Peyer's patch (tissue), 4 donors: Measurements from ENCODE around the gene LHFPL2. TPM values are rescaled to one million over a fixed set of nuclear protein-coding genes. Genes with fewer than 3 reads are reported as not detected.

Source experiments
- DNase-seq, 3 donors: peaks; one replicate each; pipeline ENCODE4 v3.0.0-alpha.2; 2017 to 2019
- H3K27ac ChIP-seq, 4 donors: fragments of 200-600 bp; sonication (generic); one replicate each; pipeline ENCODE4 v1.5.1; 2016 to 2019
- H3K27me3 ChIP-seq, 2 donors: fragments of 200-600 bp; sonication (generic); one replicate each; pipeline ENCODE4 v1.5.1; 2019
- H3K36me3 ChIP-seq, 3 donors: fragments of 200-600 bp; sonication (generic); one replicate each; pipeline ENCODE4 v1.5.1; 2016 to 2019
- H3K4me1 ChIP-seq, 4 donors: fragments of 200-600 bp; sonication (generic); one replicate each; pipeline ENCODE4 v1.5.1; 2016 to 2019
- H3K4me3 ChIP-seq, 4 donors: fragments of 200-600 bp; sonication (generic); 1 replicate in 3 of 4; 2 replicates in 1 of 4; pipeline ENCODE4 v1.5.1; 2016 to 2019; ENCODE audit warnings: mild to moderate bottlenecking in 1 of 4
- H3K9me3 ChIP-seq, 4 donors: fragments of 200-600 bp; sonication (generic); one replicate each; pipeline ENCODE4 v1.5.1; 2016 to 2019; ENCODE audit warnings: mild to moderate bottlenecking in 1 of 4
- CTCF ChIP-seq, 6 experiments: fragments of 450-650 bp in 4 of 6; fragments of 200-600 bp in 2 of 6; sonication (generic) in 1 of 6; IDR thresholded peaks; one replicate each; pipeline ENCODE4 v1.5.1; 2017 to 2019; ENCODE audit warnings: antibody characterized with exemption in 6 of 6, mild to moderate bottlenecking in 3 of 6, moderate library complexity in 1 of 6
- POLR2A ChIP-seq, 2 donors: fragments of 450-650 bp; IDR thresholded peaks; one replicate each; pipeline ENCODE4 v1.5.1; 2017; ENCODE audit warnings: antibody characterized with exemption in 2 of 2, mild to moderate bottlenecking in 2 of 2, moderate library complexity in 2 of 2
- total RNA-seq, 4 donors: library from RNA; depleted of rRNA; stranded (reverse); fragments of >200 nt; gene quantifications; one replicate each; pipeline ENCODE4 v1.1.0, GENCODE V29; 2016

The LHFPL2 gene
- total RNA-seq, 4 donors from 2014 or later, result 22.3 to 63.4 (median 55.7) TPM

GRCh38 chr5:78544561-78545201 lies 103.9 kb downstream of the LHFPL2 start:
- Histone ChIP-seq H3K36me3 (no peaks in the 10 kb centered on the region), H3K4me1 (peaks cover 0 to 13% (median 0%) of the 10 kb centered on the region in 4 donors)

GRCh38 chr5:78543916-78544315 lies 104.7 kb downstream of the LHFPL2 start:
- TF ChIP-seq CTCF (IDR thresholded peaks at IDR 0.05) (no peak), POLR2A (IDR thresholded peaks at IDR 0.05) (no peak)
- DNase-seq, result no peak
- no peaks in the 10 kb centered on the region for H3K9me3 ChIP-seq
- H3K27ac ChIP-seq, result no peak overlapping the region
- no peak overlapping the region for H3K4me3 ChIP-seq
- peaks cover 0 to 13% (median 0%) of the 10 kb centered on the region in 4 donors for H3K4me1 ChIP-seq
- H3K27me3 ChIP-seq, result no peaks in the 10 kb centered on the region
- no peaks in the 10 kb centered on the region for H3K36me3 ChIP-seq

More at GRCh38 chr5:78544561-78545201, 103.9 kb downstream of the LHFPL2 start:
- Histone ChIP-seq H3K9me3 (no peaks in the 10 kb centered on the region), H3K27ac (no peak overlapping the region), H3K27me3 (no peaks in the 10 kb centered on the region), H3K4me3 (no peak overlapping the region)
- peak in 1 of 3 donors; percentile 41 for DNase-seq
- no peak for TF ChIP-seq POLR2A (IDR thresholded peaks at IDR 0.05)
- no peak for TF ChIP-seq CTCF (IDR thresholded peaks at IDR 0.05)

GRCh38 chr5:78543292-78543691 lies 105.3 kb downstream of the LHFPL2 start:
- H3K4me1 ChIP-seq, result peaks cover 0 to 13% (median 0%) of the 10 kb centered on the region in 4 donors
- TF ChIP-seq POLR2A (IDR thresholded peaks at IDR 0.05) (no peak), CTCF (IDR thresholded peaks at IDR 0.05) (no peak)

GRCh38 chr5:78542321-78542840 lies 106.2 kb downstream of the LHFPL2 start:
- Histone ChIP-seq H3K27ac (no peak overlapping the region), H3K9me3 (no peaks in the 10 kb centered on the region), H3K36me3 (no peaks in the 10 kb centered on the region), H3K27me3 (no peaks in the 10 kb centered on the region), H3K4me1 (peaks cover 0 to 13% (median 0%) of the 10 kb centered on the region in 4 donors), H3K4me3 (no peak overlapping the region)
- TF ChIP-seq CTCF (IDR thresholded peaks at IDR 0.05) (no peak), POLR2A (IDR thresholded peaks at IDR 0.05) (no peak)
- no peak for DNase-seq

More at GRCh38 chr5:78543292-78543691, 105.3 kb downstream of the LHFPL2 start:
- H3K27ac ChIP-seq, result no peak overlapping the region
- no peaks in the 10 kb centered on the region for H3K36me3 ChIP-seq
- H3K27me3 ChIP-seq, result no peaks in the 10 kb centered on the region
- H3K9me3 ChIP-seq, result no peaks in the 10 kb centered on the region
- H3K4me3 ChIP-seq, result no peak overlapping the region
- DNase-seq, result no peak

GRCh38 chr5:78541086-78541654 lies 107.4 kb downstream of the LHFPL2 start:
- H3K36me3 ChIP-seq, result no peaks in the 10 kb centered on the region
- H3K27ac ChIP-seq, result peak overlapping the region in 2 of 4 donors; percentile 24 to 51
- H3K4me3 ChIP-seq, result no peak overlapping the region
- no peaks in the 10 kb centered on the region for H3K27me3 ChIP-seq
- no peak for DNase-seq
- peaks cover 0 to 8% (median 0%) of the 10 kb centered on the region in 4 donors for H3K4me1 ChIP-seq
- no peak for TF ChIP-seq POLR2A (IDR thresholded peaks at IDR 0.05)
- no peak for TF ChIP-seq CTCF (IDR thresholded peaks at IDR 0.05)
- no peaks in the 10 kb centered on the region for H3K9me3 ChIP-seq
